ENCODE measurements around the gene PKM.

DNA sequence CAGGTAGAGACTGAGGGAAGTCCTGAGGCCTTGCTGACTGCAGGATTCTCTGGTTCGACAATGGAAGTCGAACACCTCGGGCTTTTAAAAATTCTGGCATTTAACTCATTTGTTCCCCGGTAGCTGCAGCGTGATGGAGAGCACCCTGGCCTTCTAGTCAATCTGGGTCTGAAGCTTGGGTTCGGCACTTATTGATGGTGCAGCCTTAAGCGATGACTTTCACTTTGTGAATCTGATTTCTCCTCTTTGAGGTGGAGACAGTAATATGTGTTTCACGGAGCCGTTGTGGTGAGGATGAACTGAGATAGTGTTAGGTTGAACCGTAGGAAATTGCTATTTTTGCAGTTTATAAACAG, 42.0 kb upstream of the PKM start:
- no peak for TF ChIP-seq EP300 (IDR thresholded peaks at IDR 0.05)
- TF ChIP-seq CTCF (IDR thresholded peaks at IDR 0.05): peak in 1 of 6 experiments; percentile 9
- TF ChIP-seq POLR2AphosphoS5 (IDR thresholded peaks at IDR 0.05): no peak
- no peak for TF ChIP-seq POLR2A (IDR thresholded peaks at IDR 0.05)

All from upper lobe of left lung (tissue), 4 donors.